ENCODE measurements around the gene MTG1.

Gene MTG1

DNA sequence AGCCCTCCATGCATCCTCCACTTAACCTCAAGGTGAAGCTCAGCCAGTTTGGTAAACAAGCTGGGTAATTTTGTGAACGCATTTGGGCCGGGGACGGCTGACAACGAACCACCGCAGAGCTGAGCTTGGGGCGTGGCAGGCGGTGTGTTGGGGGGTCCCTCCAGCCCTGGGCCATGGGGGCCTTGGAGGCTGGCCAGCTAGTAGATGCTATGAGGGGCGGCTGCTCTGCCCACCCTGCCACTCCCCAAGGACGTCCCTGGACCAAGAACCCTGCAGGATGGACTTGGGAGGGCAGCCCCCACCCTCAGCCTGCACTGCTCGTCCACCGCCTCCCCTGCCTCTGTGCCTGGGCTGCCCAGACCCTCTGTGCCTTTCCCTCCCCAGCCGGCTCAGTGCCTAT lies 47.8 kb downstream of the MTG1 start:
- H3K36me3 ChIP-seq (ENCODE audit: control insufficient read depth, low read depth, low read length): no peaks in the 10 kb centered on the region
- no peaks in the 10 kb centered on the region for H3K4me1 ChIP-seq (ENCODE audit: control insufficient read depth, low read depth, low read length)
- H3K4me3 ChIP-seq (ENCODE audit: low read length): no peak overlapping the region
- H3K27ac ChIP-seq (ENCODE audit: low read length): no peak overlapping the region
- H3K9me3 ChIP-seq (ENCODE audit: control insufficient read depth, low read depth, low read length): peaks cover 24% of the 10 kb centered on the region
- H3K9ac ChIP-seq (ENCODE audit: low read length): no peak overlapping the region
- no peaks in the 10 kb centered on the region for H3K27me3 ChIP-seq (ENCODE audit: control insufficient read depth, insufficient read depth, low read length)

- Histone ChIP-seq H3K9me3 (ENCODE audit: control insufficient read depth, low read depth, low read length) (peaks cover 28% of the 10 kb centered on the region), H3K27me3 (ENCODE audit: control insufficient read depth, insufficient read depth, low read length) (no peaks in the 10 kb centered on the region), H3K36me3 (ENCODE audit: control insufficient read depth, low read depth, low read length) (no peaks in the 10 kb centered on the region), H3K9ac (ENCODE audit: low read length) (no peak overlapping the region), H3K27ac (ENCODE audit: low read length) (no peak overlapping the region), H3K4me1 (ENCODE audit: control insufficient read depth, low read depth, low read length) (no peaks in the 10 kb centered on the region), H3K4me3 (ENCODE audit: low read length) (no peak overlapping the region)
Observed at GRCh38 chr10:133442191-133442966, 48.4 kb downstream of the MTG1 start.

DNA sequence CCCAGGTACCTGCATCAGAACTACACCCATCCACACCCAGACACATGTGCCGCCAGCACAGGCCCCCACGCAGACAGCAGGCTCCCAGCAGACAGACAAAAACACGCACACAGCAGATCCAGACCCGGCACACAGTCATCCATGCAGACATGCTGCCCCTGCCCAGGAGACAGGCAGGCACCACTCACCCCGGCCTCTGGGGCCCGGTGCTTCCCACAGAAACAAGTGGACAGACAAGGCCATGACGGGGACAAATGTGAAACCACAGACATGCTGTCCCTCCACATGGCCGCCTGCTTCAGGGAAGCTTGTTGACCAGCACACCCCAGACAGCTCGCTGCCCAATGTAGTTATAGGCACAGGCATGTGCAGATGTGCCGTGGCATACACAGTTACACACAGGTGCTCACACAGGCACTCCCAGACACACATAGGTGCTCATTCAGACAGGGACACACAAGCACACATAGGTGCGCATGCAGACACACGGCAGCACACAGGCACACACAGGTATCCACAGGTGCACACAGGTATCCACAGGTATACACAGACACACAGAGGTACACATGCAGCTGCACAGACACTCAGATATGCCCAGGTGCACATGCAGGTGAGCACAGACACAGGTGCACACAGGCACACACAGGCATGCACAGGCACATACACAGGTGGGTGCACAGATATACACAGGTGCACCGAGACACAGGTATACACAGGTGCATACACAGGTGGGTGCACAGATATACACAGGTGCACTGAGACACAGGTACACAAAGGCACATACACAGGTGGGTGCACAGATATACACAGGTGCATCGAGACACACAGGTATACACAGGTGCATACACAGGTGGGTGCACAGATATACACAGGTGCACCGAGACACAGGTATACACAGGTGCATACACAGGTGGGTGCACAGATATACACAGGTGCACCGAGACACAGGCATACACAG lies 49.3 kb downstream of the MTG1 start:
- Histone ChIP-seq H3K4me3 (ENCODE audit: low read length) (no peak overlapping the region), H3K9me3 (ENCODE audit: control insufficient read depth, low read depth, low read length) (peaks cover 35% of the 10 kb centered on the region), H3K27ac (ENCODE audit: low read length) (no peak overlapping the region)

DNA sequence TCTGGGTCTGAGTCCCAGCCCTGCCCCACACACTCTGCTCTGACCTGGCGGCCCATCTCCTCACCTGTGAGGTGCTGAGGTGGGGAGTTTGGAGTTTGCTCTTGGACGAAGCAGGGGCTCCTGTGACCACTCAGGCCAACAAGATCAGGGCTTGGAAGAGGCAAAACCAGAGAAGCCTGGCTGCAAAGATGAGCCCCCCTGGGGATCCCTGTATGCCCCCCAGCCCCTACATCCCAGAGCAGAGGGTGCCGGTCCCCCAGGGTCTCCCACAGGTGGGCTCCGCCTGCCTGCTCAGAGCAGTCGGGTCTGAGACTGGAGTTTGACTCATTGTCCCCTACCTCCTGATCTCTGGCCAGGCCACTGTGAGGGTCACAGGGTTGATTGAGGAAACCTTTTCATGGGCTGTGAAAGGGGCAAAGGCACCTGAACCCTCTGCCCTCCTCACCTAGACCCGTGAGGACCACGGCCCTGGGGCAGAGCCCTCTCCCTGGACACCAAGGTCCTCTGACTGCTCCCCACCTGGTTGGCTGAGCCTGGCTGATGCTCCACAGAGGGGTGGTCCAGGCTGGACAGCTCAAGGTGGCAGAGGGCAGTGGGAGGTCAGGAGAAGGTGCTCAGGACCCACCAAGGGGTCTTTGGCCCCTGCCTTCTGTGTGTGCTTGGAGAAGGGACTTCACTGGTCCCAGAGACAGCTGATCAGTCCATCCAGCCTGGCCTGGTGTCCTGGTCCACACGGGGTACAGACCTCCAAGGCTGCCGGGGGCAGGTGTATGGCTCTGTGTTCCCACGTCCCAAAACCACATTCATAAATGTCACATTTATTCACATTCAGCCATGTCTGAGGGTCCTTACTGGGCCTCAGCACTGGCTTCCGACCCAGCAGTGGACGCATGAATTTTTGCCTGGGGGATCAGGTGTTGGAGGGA lies 50.6 kb downstream of the MTG1 start:
- no peak overlapping the region for H3K9ac ChIP-seq (ENCODE audit: low read length)
- no peak overlapping the region for H3K4me3 ChIP-seq (ENCODE audit: low read length)
- no peaks in the 10 kb centered on the region for H3K4me1 ChIP-seq (ENCODE audit: control insufficient read depth, low read depth, low read length)
- H3K9me3 ChIP-seq (ENCODE audit: control insufficient read depth, low read depth, low read length): peaks cover 42% of the 10 kb centered on the region
- no peak overlapping the region for H3K27ac ChIP-seq (ENCODE audit: low read length)
- H3K27me3 ChIP-seq (ENCODE audit: control insufficient read depth, insufficient read depth, low read length): no peaks in the 10 kb centered on the region
- no peaks in the 10 kb centered on the region for H3K36me3 ChIP-seq (ENCODE audit: control insufficient read depth, low read depth, low read length)

More for the DNA sequence above, 49.3 kb downstream of the MTG1 start:
- Histone ChIP-seq H3K36me3 (ENCODE audit: control insufficient read depth, low read depth, low read length) (no peaks in the 10 kb centered on the region), H3K4me1 (ENCODE audit: control insufficient read depth, low read depth, low read length) (no peaks in the 10 kb centered on the region), H3K9ac (ENCODE audit: low read length) (no peak overlapping the region), H3K27me3 (ENCODE audit: control insufficient read depth, insufficient read depth, low read length) (no peaks in the 10 kb centered on the region)

DNA sequence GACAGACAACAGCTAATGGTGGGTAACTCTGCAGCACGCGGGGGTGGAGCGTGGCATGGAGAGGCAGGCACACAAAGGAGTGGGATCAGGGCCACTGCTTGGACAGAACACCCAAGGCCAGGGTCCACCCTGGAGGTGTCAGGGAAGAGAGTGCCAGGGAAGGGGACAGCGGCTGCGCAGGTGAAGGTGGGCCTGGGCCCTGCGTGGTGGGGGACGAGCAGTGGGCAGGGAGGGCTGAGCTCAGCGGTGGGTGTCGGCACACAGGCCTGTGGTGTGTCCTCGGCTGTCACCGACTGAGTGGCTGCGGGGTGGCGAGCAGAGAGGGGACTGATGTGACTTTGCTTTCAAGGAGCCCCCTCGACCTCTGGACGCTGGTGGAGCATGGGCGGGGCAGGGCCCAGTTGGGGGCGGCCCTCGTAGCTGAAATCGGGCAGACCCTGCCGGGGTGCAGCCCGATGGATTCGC lies 51.3 kb downstream of the MTG1 start:
- Histone ChIP-seq H3K4me1 (ENCODE audit: control insufficient read depth, low read depth, low read length) (no peaks in the 10 kb centered on the region), H3K27me3 (ENCODE audit: control insufficient read depth, insufficient read depth, low read length) (no peaks in the 10 kb centered on the region), H3K9ac (ENCODE audit: low read length) (no peak overlapping the region), H3K36me3 (ENCODE audit: control insufficient read depth, low read depth, low read length) (no peaks in the 10 kb centered on the region), H3K9me3 (ENCODE audit: control insufficient read depth, low read depth, low read length) (peaks cover 42% of the 10 kb centered on the region), H3K27ac (ENCODE audit: low read length) (no peak overlapping the region), H3K4me3 (ENCODE audit: low read length) (no peak overlapping the region)

- Histone ChIP-seq H3K4me1 (ENCODE audit: control insufficient read depth, low read depth, low read length) (no peaks in the 10 kb centered on the region), H3K4me3 (ENCODE audit: low read length) (no peak overlapping the region), H3K27ac (ENCODE audit: low read length) (no peak overlapping the region), H3K9me3 (ENCODE audit: control insufficient read depth, low read depth, low read length) (peaks cover 42% of the 10 kb centered on the region), H3K9ac (ENCODE audit: low read length) (no peak overlapping the region), H3K27me3 (ENCODE audit: control insufficient read depth, insufficient read depth, low read length) (no peaks in the 10 kb centered on the region), H3K36me3 (ENCODE audit: control insufficient read depth, low read depth, low read length) (no peaks in the 10 kb centered on the region)
Observed at GRCh38 chr10:133445751-133446708, 52.1 kb downstream of the MTG1 start.

- H3K4me3 ChIP-seq (ENCODE audit: low read length): no peak overlapping the region
- H3K27ac ChIP-seq (ENCODE audit: low read length): no peak overlapping the region
- H3K9ac ChIP-seq (ENCODE audit: low read length): no peak overlapping the region
- no peaks in the 10 kb centered on the region for H3K4me1 ChIP-seq (ENCODE audit: control insufficient read depth, low read depth, low read length)
- H3K9me3 ChIP-seq (ENCODE audit: control insufficient read depth, low read depth, low read length): peaks cover 38% of the 10 kb centered on the region
- no peaks in the 10 kb centered on the region for H3K36me3 ChIP-seq (ENCODE audit: control insufficient read depth, low read depth, low read length)
- no peaks in the 10 kb centered on the region for H3K27me3 ChIP-seq (ENCODE audit: control insufficient read depth, insufficient read depth, low read length)
Observed at GRCh38 chr10:133446979-133447378, 53.0 kb downstream of the MTG1 start.

DNA sequence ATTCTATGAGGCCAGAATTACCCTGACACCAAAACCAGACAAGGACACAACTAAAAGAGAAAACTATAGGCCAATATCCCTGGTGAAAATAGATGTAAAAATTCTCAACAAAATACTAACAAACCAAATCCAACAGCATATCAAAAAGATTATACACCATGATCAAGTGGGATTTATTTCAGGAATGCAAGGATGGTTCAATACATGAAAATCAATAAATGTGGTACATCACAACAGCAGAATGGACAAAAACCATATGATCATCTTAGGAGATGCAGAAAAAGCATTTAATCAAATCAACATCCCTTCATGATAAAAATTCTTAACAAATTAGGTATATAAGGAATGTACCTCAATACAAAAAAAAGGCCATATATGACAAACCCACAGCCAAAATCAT lies 54.2 kb downstream of the MTG1 start:
- H3K4me3 ChIP-seq (ENCODE audit: low read length): no peak overlapping the region
- H3K9me3 ChIP-seq (ENCODE audit: control insufficient read depth, low read depth, low read length): peaks cover 39% of the 10 kb centered on the region
- H3K27ac ChIP-seq (ENCODE audit: low read length): no peak overlapping the region
- no peaks in the 10 kb centered on the region for H3K27me3 ChIP-seq (ENCODE audit: control insufficient read depth, insufficient read depth, low read length)
- H3K4me1 ChIP-seq (ENCODE audit: control insufficient read depth, low read depth, low read length): no peaks in the 10 kb centered on the region
- no peaks in the 10 kb centered on the region for H3K36me3 ChIP-seq (ENCODE audit: control insufficient read depth, low read depth, low read length)
- no peak overlapping the region for H3K9ac ChIP-seq (ENCODE audit: low read length)

DNA sequence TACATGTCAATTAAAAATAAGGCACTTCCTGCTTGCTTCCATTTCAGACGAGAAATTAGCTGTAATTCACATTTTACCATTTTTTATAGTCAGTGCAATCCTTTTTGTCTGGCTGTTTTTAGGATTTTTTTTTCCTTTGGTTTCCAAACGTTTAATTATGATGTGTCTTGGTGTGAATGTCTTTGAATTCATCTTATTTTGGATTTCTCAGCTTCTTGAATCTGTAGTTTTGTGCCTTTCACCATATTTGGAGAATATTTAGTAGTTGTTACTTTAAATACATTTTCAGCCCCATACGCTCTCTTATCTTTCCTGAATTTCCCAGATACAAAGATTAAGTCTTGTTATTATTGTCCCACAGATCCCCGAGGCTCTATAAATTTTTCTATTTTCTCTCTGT lies 57.4 kb downstream of the MTG1 start:
- Histone ChIP-seq H3K27me3 (ENCODE audit: control insufficient read depth, insufficient read depth, low read length) (no peaks in the 10 kb centered on the region), H3K4me3 (ENCODE audit: low read length) (no peak overlapping the region), H3K9ac (ENCODE audit: low read length) (no peak overlapping the region), H3K9me3 (ENCODE audit: control insufficient read depth, low read depth, low read length) (peaks cover 43% of the 10 kb centered on the region), H3K36me3 (ENCODE audit: control insufficient read depth, low read depth, low read length) (no peaks in the 10 kb centered on the region), H3K27ac (ENCODE audit: low read length) (no peak overlapping the region), H3K4me1 (ENCODE audit: control insufficient read depth, low read depth, low read length) (no peaks in the 10 kb centered on the region)

DNA sequence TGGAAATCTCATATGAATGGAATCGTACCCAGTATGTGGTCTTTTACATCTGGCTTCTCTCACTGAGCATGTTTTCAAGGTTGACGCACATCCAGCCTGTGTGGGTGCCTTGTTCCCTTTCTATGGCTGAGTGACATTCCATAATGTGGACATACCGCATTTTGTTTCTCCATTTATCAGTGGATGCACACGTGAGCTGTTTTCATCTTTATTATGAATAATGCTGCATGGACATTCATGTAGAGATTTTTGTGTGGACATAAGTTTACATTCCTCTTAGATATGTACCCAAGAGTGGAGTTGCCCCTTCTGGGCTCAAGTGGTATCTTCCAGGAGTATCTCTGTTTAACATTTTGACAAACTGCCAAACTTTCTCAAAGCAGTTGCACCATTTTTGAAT lies 58.5 kb downstream of the MTG1 start:
- Histone ChIP-seq H3K9me3 (ENCODE audit: control insufficient read depth, low read depth, low read length) (peaks cover 38% of the 10 kb centered on the region), H3K4me3 (ENCODE audit: low read length) (no peak overlapping the region), H3K36me3 (ENCODE audit: control insufficient read depth, low read depth, low read length) (no peaks in the 10 kb centered on the region), H3K4me1 (ENCODE audit: control insufficient read depth, low read depth, low read length) (no peaks in the 10 kb centered on the region), H3K27ac (ENCODE audit: low read length) (no peak overlapping the region), H3K27me3 (ENCODE audit: control insufficient read depth, insufficient read depth, low read length) (no peaks in the 10 kb centered on the region), H3K9ac (ENCODE audit: low read length) (no peak overlapping the region)

Measured in iPS-18a (cell line).